ENCODE results near the gene ERCC3.
"Not testable (repeated sequence)": the region's sequence is repeated elsewhere in the genome, so short reads cannot be mapped to it uniquely, and the experiment has no call there.

The ERCC3 gene

GRCh38 chr2:127217470-127218325 lies 76.2 kb downstream of the ERCC3 start:
- no peak for TF ChIP-seq CTCF (IDR thresholded peaks at IDR 0.05; ENCODE audit: extremely low read depth, missing control alignments)

GRCh38 chr2:127216593-127216992 lies 77.4 kb downstream of the ERCC3 start:
- no peak for DNase-seq (ENCODE audit: low spot score)
- no peak for TF ChIP-seq CTCF (IDR thresholded peaks at IDR 0.05; ENCODE audit: extremely low read depth, missing control alignments)

More at GRCh38 chr2:127217470-127218325, 76.2 kb downstream of the ERCC3 start:
- no peak for DNase-seq (ENCODE audit: low spot score)

- DNase-seq (ENCODE audit: low spot score), result no peak
- TF ChIP-seq CTCF (IDR thresholded peaks at IDR 0.05; ENCODE audit: extremely low read depth, missing control alignments), result no peak
Measured at GRCh38 chr2:127216095-127216494, 77.8 kb downstream of the ERCC3 start.

- DNase-seq (ENCODE audit: low spot score), result not testable (repeated sequence)
Measured at GRCh38 chr2:127214201-127214600, 79.7 kb downstream of the ERCC3 start.

GRCh38 chr2:127208313-127208712 lies 85.6 kb downstream of the ERCC3 start:
- TF ChIP-seq CTCF (IDR thresholded peaks at IDR 0.05; ENCODE audit: extremely low read depth, missing control alignments), result no peak
- no peak for DNase-seq (ENCODE audit: low spot score)
